Transverse colon (tissue), 4 donors: ENCODE measurements around the gene MEPCE. TPM values are rescaled to one million over a fixed set of nuclear protein-coding genes. Genes with fewer than 3 reads are reported as not detected.

ENCODE experiments used
- DNase-seq: peaks from one replicate; pipeline ENCODE4 v3.0.0-alpha.2; 2019
- H3K27ac ChIP-seq, 4 donors: fragments of 200-600 bp; sonication (generic); 2 replicates each; pipeline ENCODE4 v1.5.1; 2016 to 2018; ENCODE audit warnings: inconsistent platforms in 4 of 4
- H3K27me3 ChIP-seq: fragments of 200-600 bp; sonication (generic); 2 replicates; pipeline ENCODE4 v1.5.1; 2017; ENCODE audit warnings: inconsistent platforms
- H3K36me3 ChIP-seq, 4 donors: fragments of 200-600 bp; sonication (generic); 2 replicates each; pipeline ENCODE4 v1.5.1; 2017 to 2019; ENCODE audit warnings: inconsistent platforms in 4 of 4
- H3K4me1 ChIP-seq, 4 donors: fragments of 200-600 bp; sonication (generic); 2 replicates each; pipeline ENCODE4 v1.5.1; 2017 to 2020; ENCODE audit warnings: inconsistent platforms in 4 of 4
- H3K4me3 ChIP-seq, 4 donors: fragments of 200-600 bp; sonication (generic); 1 replicate in 1 of 4; 2 replicates in 3 of 4; pipeline versions ENCODE4 v1.5.1 to v1.6.1; 2017 to 2019; ENCODE audit warnings: inconsistent platforms in 4 of 4
- H3K9me3 ChIP-seq, 2 donors: fragments of 200-600 bp; sonication (generic); 2 replicates each; pipeline ENCODE4 v1.5.1; 2017 to 2019; ENCODE audit warnings: inconsistent platforms in 2 of 2
- EP300 ChIP-seq: sonication (generic); formaldehyde crosslinking; IDR thresholded peaks from one replicate; pipeline ENCODE4 v1.6.1; 2017; ENCODE audit warnings: antibody characterized with exemption, low read depth
- POLR2A ChIP-seq: fragments of 450-650 bp; IDR thresholded peaks from one replicate; pipeline ENCODE4 v1.6.1; 2016; ENCODE audit warnings: antibody characterized with exemption, mild to moderate bottlenecking, moderate library complexity
- POLR2AphosphoS5 ChIP-seq, 3 donors: sonication (generic); formaldehyde crosslinking; IDR thresholded peaks; one replicate each; pipeline ENCODE4 v1.6.1; 2016; ENCODE audit warnings: antibody characterized with exemption in 3 of 3
- WGBS, 2 donors: methylation state at CpG; one replicate each; pipeline ENCODE4 v1.1.5; 2018; ENCODE audit warnings: low coverage in 1 of 2; 5-methylcytosine and 5-hydroxymethylcytosine counted together
- in situ Hi-C, 4 donors: fragments of 200-750 bp; cut with MboI; loops; one replicate each; pipeline versions ENCODE4 v1.15.0 to v1.15.1; 2017; ENCODE audit warnings: low sequenced_read_pairs in 3 of 4, low pct_ligation_motif_present in 1 of 4, low pct_unique_long_range_greater_than_20kb in 1 of 4
- intact Hi-C: fragments of 100-400 bp; cut with DNase I; formaldehyde crosslinking; loops from one replicate; pipeline ENCODE4 v1.15.1; 2023; ENCODE audit warnings: low total_unique reads
- total RNA-seq, 4 donors: library from RNA; depleted of rRNA; stranded (reverse); fragments of >200 nt; gene quantifications; one replicate each; pipeline ENCODE4 v1.1.0, GENCODE V29; 2016
- TF ChIP-seq, protein P1 (sequence below), 5 experiments: fragments of 200-600 bp in 3 of 5; fragments of 450-650 bp in 2 of 5; sonication (generic) in 3 of 5; IDR thresholded peaks; 1 replicate in 2 of 5; 2 replicates in 3 of 5; pipeline ENCODE4 v1.5.1; 2016 to 2017; ENCODE audit warnings: antibody characterized with exemption in 5 of 5, inconsistent platforms in 3 of 5, mild to moderate bottlenecking in 2 of 5, moderate library complexity in 1 of 5

Gene MEPCE
- total RNA-seq, 4 donors from 2014 or later = 25.9 to 41.9 (median 30.5) TPM

DNA sequence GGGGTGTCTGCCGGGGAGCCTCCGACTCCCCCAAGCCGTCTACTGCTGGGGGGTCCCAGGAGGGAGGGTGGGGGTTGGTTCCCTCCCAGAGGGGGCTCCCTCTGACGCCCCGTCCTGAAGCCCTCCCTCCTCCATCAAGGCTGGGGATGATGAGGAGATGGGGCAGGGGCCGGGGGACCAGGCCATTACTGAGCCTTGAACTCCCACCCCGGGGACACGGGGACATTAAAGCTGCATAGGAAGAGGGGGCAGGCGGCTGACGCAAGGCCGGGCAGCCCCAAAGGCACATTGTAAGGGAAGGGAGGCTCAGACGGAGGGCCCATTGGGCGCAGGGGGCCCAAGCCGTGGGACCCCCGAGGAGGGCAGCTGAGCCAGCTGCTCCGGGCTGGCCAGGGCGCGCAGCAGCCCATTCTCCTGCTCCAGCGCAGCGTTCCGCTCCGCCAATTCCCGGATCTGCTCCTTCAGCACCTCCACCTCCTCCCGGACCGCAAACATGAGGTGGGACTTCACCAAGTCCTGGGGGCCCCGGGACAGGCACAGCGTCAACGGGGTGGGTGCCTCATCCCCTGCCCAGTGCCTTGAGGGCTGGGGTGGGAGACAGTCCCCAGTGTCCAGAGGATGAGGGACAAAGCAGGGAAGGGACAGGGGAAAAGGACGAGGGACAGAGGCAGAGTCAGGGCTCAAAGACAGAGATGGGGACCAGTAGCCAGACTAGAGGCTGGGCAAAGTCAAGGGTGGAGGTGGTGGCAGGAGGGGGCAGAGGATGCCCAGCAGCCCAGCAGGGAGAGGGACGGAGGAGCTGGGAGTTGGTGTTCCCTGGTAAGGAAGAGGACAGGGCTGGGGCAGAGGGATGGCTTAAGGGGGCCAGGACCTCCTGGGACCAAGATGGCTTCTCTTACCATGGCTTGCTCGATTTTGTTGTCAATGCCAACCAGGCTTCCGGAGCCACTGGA is 37.3 kb downstream of the MEPCE start:
- in situ Hi-C loops = loop anchor here (10.0 to 25.0 kb wide), 3 partner anchors 220 to 245 kb away; partner anchors contain the start of genes GIGYF1 (in 3 of the 4), EPO (in 1 of the 4) and POP7 (in 1 of the 4)
- Histone ChIP-seq H3K4me1 (peaks cover 11 to 25% (median 15%) of the 10 kb centered on the region in 4 donors), H3K27me3 (no peaks in the 10 kb centered on the region), H3K36me3 (peaks cover 0 to 12% (median 0%) of the 10 kb centered on the region in 4 donors), H3K4me3 (no peak overlapping the region), H3K9me3 (no peaks in the 10 kb centered on the region), H3K27ac (peak overlapping the region in 2 of 4 donors; percentile 62 to 65)
- TF ChIP-seq POLR2A (no peak), POLR2AphosphoS5 (IDR thresholded peaks at IDR 0.05) (no peak), EP300 (no peak)
- TF ChIP-seq, protein P1, sequence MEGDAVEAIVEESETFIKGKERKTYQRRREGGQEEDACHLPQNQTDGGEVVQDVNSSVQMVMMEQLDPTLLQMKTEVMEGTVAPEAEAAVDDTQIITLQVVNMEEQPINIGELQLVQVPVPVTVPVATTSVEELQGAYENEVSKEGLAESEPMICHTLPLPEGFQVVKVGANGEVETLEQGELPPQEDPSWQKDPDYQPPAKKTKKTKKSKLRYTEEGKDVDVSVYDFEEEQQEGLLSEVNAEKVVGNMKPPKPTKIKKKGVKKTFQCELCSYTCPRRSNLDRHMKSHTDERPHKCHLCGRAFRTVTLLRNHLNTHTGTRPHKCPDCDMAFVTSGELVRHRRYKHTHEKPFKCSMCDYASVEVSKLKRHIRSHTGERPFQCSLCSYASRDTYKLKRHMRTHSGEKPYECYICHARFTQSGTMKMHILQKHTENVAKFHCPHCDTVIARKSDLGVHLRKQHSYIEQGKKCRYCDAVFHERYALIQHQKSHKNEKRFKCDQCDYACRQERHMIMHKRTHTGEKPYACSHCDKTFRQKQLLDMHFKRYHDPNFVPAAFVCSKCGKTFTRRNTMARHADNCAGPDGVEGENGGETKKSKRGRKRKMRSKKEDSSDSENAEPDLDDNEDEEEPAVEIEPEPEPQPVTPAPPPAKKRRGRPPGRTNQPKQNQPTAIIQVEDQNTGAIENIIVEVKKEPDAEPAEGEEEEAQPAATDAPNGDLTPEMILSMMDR (IDR thresholded peaks at IDR 0.05) = no peak
- intact Hi-C loops = loop anchor here (5.0 kb wide), 1 partner anchor 95 kb away; no protein-coding TSS in a partner anchor
- no peak for DNase-seq
- 71 to 81% methylated on average over 1 to 32 of the region's 32 CpGs for WGBS, 2 donors

DNA sequence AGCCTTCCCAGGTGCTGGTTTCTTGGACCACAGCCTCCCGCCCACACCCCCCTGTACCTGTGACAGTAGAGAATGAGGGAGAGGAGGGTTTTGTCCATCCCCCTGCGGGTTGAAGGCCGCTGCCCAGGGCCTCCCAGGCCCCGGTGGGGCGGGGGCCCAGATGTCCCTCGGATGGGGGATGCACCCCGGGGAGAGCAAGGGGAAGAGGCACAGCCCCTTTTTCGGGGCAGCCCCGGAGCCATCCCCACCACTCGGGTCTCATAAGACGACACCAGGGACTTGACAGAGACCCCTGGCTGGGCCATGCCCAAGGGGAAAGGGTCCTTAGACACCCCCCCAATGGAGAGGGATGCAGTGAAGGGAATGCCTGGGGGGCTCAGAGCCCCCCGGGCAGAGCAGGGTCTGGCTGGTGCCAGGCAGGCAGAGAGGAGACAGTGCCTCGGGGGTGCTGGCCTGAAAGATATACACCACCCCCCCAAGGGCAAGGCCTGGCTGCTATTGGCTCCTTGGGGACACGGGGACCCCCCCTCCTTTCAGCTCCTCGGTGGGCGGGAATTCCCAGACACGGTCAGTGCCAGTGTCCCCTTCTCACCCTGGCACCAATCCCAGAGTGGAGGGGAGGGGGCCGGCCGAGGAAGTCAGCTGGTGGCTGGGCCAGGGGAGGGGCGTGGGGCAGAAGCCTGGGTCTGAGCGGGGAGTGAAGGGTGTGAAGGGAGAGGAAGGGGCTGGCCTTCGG is 38.2 kb downstream of the MEPCE start:
- no peak for DNase-seq
- intact Hi-C loops = loop anchor here (5.0 kb wide), 1 partner anchor 94 kb away; no protein-coding TSS in a partner anchor

DNA sequence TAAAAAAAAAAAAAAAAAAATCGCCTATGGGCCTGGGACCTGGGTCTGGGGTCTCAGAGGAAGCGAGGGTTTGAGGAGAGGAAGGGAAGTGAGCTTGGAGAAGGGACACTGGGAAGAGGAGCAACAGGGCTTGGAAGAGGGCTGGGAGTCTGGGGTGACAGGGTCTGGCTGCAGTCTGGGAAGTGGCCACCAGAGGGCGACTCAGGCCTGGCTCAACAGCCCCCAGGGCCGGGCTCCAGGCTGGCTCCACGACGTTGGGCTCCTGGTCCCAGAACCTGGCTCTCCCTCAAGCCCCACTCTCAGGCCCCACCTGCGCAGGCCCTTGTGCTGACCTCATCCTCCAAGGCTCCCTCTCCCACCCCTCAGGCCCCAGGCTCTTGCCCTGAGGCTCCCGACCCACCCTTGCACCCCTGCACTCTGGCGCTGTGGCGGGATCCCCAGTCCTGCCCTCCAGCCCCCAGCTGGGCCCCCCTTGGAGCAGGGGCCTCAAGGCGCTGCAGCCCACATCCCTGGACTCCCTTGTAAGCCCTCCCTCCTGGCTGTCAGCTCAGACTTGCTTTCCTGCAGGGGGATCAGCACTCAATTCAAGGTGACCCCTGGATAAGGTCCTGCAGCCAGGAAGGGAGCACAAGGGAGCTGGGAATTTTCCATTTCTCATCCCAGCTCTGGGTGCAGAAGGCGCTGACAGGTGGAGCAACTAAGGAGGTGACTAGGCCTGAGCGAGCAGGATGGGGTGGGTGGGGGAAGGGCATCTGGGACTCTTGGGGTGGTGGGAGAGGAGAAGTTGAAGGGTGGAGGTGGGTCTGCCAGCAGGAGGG is 39.8 kb downstream of the MEPCE start:
- H3K4me1 ChIP-seq = peaks cover 19 to 49% (median 28%) of the 10 kb centered on the region in 4 donors
- H3K27ac ChIP-seq = peak overlapping the region in 3 of 4 donors; percentile 34 to 62 (median 49)
- intact Hi-C loops = loop anchor here (5.0 to 10.0 kb wide), 2 partner anchors 93 to 235 kb away; partner anchors contain the start of gene POP7
- no peaks in the 10 kb centered on the region for H3K27me3 ChIP-seq
- peaks cover 0 to 12% (median 0%) of the 10 kb centered on the region in 4 donors for H3K36me3 ChIP-seq
- peak; percentile 91 for DNase-seq
- WGBS, 2 donors = 15 to 23% methylated on average over 4 to 12 of the region's 13 CpGs
- TF ChIP-seq, protein P1 (IDR thresholded peaks at IDR 0.05) = peak; percentile 94 to 98 (median 95)
- no peak for TF ChIP-seq POLR2A
- TF ChIP-seq POLR2AphosphoS5 (IDR thresholded peaks at IDR 0.05) = peak in 1 of 3 donors; percentile 12
- no peak for TF ChIP-seq EP300
- no peaks in the 10 kb centered on the region for H3K9me3 ChIP-seq
- in situ Hi-C loops = loop anchor here (5.0 to 25.0 kb wide), 5 partner anchors 83 to 243 kb away; partner anchors contain the start of genes GIGYF1 (in 3 of the 4), EPO (in 1 of the 4) and POP7 (in 1 of the 4)
- H3K4me3 ChIP-seq = no peak overlapping the region

More for the DNA sequence above, 38.2 kb downstream of the MEPCE start:
- Histone ChIP-seq H3K4me3 (no peak overlapping the region), H3K4me1 (peaks cover 16 to 33% (median 21%) of the 10 kb centered on the region in 4 donors), H3K27ac (peak overlapping the region in 1 of 4 donors; percentile 7), H3K9me3 (no peaks in the 10 kb centered on the region), H3K36me3 (peaks cover 0 to 12% (median 0%) of the 10 kb centered on the region in 4 donors), H3K27me3 (no peaks in the 10 kb centered on the region)
- in situ Hi-C loops = loop anchor here (10.0 to 25.0 kb wide), 3 partner anchors 219 to 244 kb away; partner anchors contain the start of genes GIGYF1 (in 3 of the 4), EPO (in 1 of the 4) and POP7 (in 1 of the 4)
- WGBS, 2 donors = 76% methylated on average over 22 of the region's 22 CpGs; no CpG with 5 or more reads in 1 of the 2 donors
- TF ChIP-seq POLR2A (no peak), POLR2AphosphoS5 (IDR thresholded peaks at IDR 0.05) (no peak), EP300 (no peak)
- TF ChIP-seq, protein P1 (IDR thresholded peaks at IDR 0.05) = no peak
